ENCODE results near the gene ERN2.

Gene ERN2

DNA sequence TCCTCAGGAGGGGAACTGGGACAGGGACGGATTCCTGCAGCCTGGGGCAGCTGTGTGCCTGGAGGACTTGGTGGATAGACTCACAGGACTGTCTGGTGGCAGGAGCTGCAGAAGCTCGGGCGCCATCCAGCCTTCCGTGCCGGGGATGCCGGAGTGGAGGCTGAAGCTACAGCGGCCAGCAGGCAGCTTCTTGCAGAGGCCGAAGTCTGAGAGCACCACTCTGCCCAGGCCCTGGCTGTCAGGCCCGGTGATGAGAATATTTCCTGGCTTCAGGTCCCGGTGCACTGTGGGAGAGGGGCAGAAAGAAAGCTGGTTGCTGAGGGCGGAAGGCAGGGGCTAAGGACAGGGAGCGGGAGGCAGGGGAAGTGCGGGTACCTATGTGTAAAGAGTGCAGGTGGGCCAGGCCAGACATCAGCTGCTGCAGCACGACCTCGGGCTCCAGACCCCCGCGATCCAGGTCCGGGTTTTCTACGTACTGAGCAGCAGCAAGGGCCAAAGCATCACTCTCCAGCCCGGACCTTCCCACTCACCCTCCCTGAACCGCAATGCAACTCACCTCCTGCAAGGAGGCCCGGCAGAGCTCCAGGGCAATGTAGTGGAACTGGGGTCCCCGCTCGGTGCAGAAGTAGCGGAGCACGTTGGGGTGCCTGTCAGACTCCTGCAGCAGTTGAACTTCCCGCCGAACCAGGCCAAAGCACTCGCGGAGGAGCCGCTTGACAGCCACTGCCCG lies 18.2 kb downstream of the ERN2 start:
- H3K27me3 ChIP-seq (ENCODE audit: insufficient read depth, low read length, poor library complexity): no peaks in the 10 kb centered on the region
- peak overlapping the region; percentile 78 for H3K56ac ChIP-seq (ENCODE audit: low read length)
- peaks cover 12% of the 10 kb centered on the region for H3K36me3 ChIP-seq (ENCODE audit: control insufficient read depth, insufficient read depth, low read length)
- H2BK120ac ChIP-seq (ENCODE audit: low read depth, low read length): no peak overlapping the region
- no peaks in the 10 kb centered on the region for H3K4me1 ChIP-seq (ENCODE audit: control insufficient read depth, low read depth, low read length)
- peak; percentile 91 for DNase-seq
- H3K18ac ChIP-seq (ENCODE audit: low read length): no peak overlapping the region
- H3K4ac ChIP-seq (ENCODE audit: low read depth, low read length): no peak overlapping the region
- peak overlapping the region; percentile 55 for H3K9ac ChIP-seq (ENCODE audit: low read length)
- no peak overlapping the region for H2BK15ac ChIP-seq (replicated peaks; ENCODE audit: low read depth)
- no peak overlapping the region for H4K8ac ChIP-seq (ENCODE audit: low read depth, low read length)
- no peak overlapping the region for H2BK5ac ChIP-seq (ENCODE audit: low read length)
- H2AK5ac ChIP-seq (ENCODE audit: low read length): no peak overlapping the region
- H3K4me3 ChIP-seq (ENCODE audit: low read length): no peak overlapping the region
- peak overlapping the region; percentile 56 for H3K4me2 ChIP-seq (ENCODE audit: low read length)
- WGBS (ENCODE audit: extremely low coverage, insufficient coverage, low lambda C conversion rate): no CpG with 5 or more reads among the region's 32 CpGs
- H4K5ac ChIP-seq (ENCODE audit: low read length): no peak overlapping the region
- no peaks in the 10 kb centered on the region for H3K79me2 ChIP-seq (ENCODE audit: control insufficient read depth, insufficient read depth, low read length)
- no peak overlapping the region for H3K23ac ChIP-seq (ENCODE audit: low read length)
- H3K79me1 ChIP-seq (ENCODE audit: low read length): no peaks in the 10 kb centered on the region
- H3K27ac ChIP-seq (ENCODE audit: low read depth, low read length): peak overlapping the region; percentile 19

DNA sequence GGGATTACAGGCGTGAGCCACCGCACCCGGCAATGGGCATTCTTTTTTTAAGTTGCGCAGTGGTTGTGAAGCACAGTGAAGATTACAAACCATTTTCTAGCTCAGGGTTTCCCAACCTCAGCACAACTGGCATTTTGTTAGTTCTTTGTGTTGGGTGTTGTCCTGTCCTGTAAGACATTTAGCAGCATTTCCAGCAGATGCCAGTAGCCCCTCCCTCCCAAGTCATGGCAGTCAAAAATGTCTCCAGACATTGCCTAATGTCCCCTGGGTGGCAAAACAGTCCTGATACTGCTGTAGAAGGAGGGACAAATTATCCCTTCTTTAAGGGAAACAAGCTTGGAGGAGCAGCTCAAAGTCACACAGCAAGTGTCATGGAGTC lies 18.8 kb downstream of the ERN2 start:
- Histone ChIP-seq H3K9ac (ENCODE audit: low read length) (peak overlapping the region; percentile 55), H3K79me2 (ENCODE audit: control insufficient read depth, insufficient read depth, low read length) (no peaks in the 10 kb centered on the region), H3K4me1 (ENCODE audit: control insufficient read depth, low read depth, low read length) (no peaks in the 10 kb centered on the region), H2AK5ac (ENCODE audit: low read length) (no peak overlapping the region), H3K27ac (ENCODE audit: low read depth, low read length) (peak overlapping the region; percentile 19), H3K23ac (ENCODE audit: low read length) (no peak overlapping the region), H3K4me2 (ENCODE audit: low read length) (peak overlapping the region; percentile 56), H3K36me3 (ENCODE audit: control insufficient read depth, insufficient read depth, low read length) (peaks cover 17% of the 10 kb centered on the region), H4K8ac (ENCODE audit: low read depth, low read length) (no peak overlapping the region), H3K4ac (ENCODE audit: low read depth, low read length) (no peak overlapping the region), H4K5ac (ENCODE audit: low read length) (no peak overlapping the region), H3K27me3 (ENCODE audit: insufficient read depth, low read length, poor library complexity) (no peaks in the 10 kb centered on the region), H3K56ac (ENCODE audit: low read length) (peak overlapping the region; percentile 52), H2BK5ac (ENCODE audit: low read length) (no peak overlapping the region), H3K18ac (ENCODE audit: low read length) (no peak overlapping the region), H3K79me1 (ENCODE audit: low read length) (no peaks in the 10 kb centered on the region), H2BK15ac (replicated peaks; ENCODE audit: low read depth) (no peak overlapping the region), H2BK120ac (ENCODE audit: low read depth, low read length) (no peak overlapping the region), H3K4me3 (ENCODE audit: low read length) (no peak overlapping the region)
- no peak for DNase-seq
- no CpG with 5 or more reads among the region's 4 CpGs for WGBS (ENCODE audit: extremely low coverage, insufficient coverage, low lambda C conversion rate)

DNA sequence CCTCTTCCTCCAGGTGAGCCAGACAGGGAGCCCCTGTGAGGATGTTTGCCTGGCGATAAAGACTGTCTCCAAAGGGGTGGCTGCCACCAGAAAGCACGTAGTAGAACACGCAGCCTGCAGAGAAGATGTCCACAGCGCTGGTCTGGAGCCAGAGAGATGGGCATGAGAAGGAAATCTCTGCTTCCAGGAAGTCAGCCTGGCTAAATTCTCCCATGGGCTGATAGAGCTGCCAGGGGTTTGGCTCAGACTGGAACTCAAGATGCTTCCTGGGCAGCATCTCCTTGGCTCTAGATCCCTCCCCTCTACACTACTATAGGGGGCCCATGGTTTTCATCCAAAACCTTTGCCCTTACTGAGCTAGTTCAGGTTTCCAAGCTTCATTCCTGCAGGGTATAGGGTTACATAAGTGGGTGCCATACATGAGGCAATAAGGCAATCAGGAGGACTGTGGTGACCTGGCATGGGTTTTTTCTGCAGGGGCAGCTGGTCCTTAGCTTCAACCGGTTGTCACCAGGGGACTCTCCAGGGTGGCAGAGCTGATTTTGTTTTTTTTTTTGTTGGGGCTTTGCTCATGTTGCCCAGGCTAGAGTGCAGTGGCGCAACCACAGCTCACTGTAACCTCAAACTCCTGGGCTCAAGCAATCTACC lies 20.7 kb downstream of the ERN2 start:
- Histone ChIP-seq H3K4me2 (ENCODE audit: low read length) (no peak overlapping the region), H3K36me3 (ENCODE audit: control insufficient read depth, insufficient read depth, low read length) (peaks cover 32% of the 10 kb centered on the region), H3K27me3 (ENCODE audit: insufficient read depth, low read length, poor library complexity) (no peaks in the 10 kb centered on the region), H3K27ac (ENCODE audit: low read depth, low read length) (no peak overlapping the region), H2BK120ac (ENCODE audit: low read depth, low read length) (no peak overlapping the region), H3K79me2 (ENCODE audit: control insufficient read depth, insufficient read depth, low read length) (no peaks in the 10 kb centered on the region), H3K9ac (ENCODE audit: low read length) (no peak overlapping the region), H3K4ac (ENCODE audit: low read depth, low read length) (no peak overlapping the region), H3K23ac (ENCODE audit: low read length) (no peak overlapping the region), H3K79me1 (ENCODE audit: low read length) (peaks cover 2% of the 10 kb centered on the region), H3K56ac (ENCODE audit: low read length) (no peak overlapping the region), H2BK15ac (replicated peaks; ENCODE audit: low read depth) (no peak overlapping the region), H4K8ac (ENCODE audit: low read depth, low read length) (no peak overlapping the region), H3K4me3 (ENCODE audit: low read length) (no peak overlapping the region), H2BK5ac (ENCODE audit: low read length) (no peak overlapping the region), H2AK5ac (ENCODE audit: low read length) (no peak overlapping the region), H3K4me1 (ENCODE audit: control insufficient read depth, low read depth, low read length) (no peaks in the 10 kb centered on the region), H3K18ac (ENCODE audit: low read length) (no peak overlapping the region), H4K5ac (ENCODE audit: low read length) (no peak overlapping the region)
- no peak for DNase-seq
- no CpG with 5 or more reads among the region's 6 CpGs for WGBS (ENCODE audit: extremely low coverage, insufficient coverage, low lambda C conversion rate)

DNA sequence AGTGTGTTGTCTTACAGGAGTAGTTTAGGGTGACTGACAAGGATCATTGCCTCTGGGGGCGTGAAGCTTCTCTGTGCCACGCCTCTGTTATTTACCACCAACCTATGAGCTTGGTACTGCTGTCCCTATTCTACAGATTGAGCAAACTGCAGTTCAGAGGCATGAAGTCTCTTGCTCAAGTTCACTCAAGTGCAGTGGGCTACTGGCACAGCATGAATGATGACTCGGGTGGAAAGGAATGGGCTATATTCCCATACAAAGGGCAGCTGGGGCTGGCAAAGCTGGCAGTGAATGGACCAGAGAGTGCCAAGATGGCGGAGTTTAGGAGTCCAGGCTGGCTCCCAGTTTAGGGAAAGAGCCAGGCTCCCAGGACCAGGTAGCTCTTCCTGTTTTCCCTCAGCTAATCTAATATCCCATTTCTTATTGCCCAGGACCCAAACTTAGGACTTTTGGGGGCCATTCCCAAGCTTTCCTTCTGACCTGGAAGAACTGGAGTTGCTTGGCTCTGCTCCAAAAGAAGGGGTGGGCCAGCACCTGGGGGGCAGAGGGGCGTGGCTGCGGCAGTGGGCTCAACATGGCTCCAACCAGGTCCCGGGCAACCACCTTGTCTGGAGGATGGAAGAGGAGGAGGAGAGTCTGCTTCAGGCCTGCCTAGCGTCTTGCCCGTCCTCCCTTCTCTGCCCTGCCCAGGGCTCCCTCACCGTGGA lies 21.4 kb downstream of the ERN2 start:
- Histone ChIP-seq H3K36me3 (ENCODE audit: control insufficient read depth, insufficient read depth, low read length) (peaks cover 36% of the 10 kb centered on the region), H2AK5ac (ENCODE audit: low read length) (no peak overlapping the region), H3K27ac (ENCODE audit: low read depth, low read length) (no peak overlapping the region), H4K5ac (ENCODE audit: low read length) (no peak overlapping the region), H3K79me2 (ENCODE audit: control insufficient read depth, insufficient read depth, low read length) (no peaks in the 10 kb centered on the region), H3K79me1 (ENCODE audit: low read length) (peaks cover 4% of the 10 kb centered on the region), H2BK15ac (replicated peaks; ENCODE audit: low read depth) (no peak overlapping the region), H3K27me3 (ENCODE audit: insufficient read depth, low read length, poor library complexity) (no peaks in the 10 kb centered on the region), H4K8ac (ENCODE audit: low read depth, low read length) (no peak overlapping the region), H3K23ac (ENCODE audit: low read length) (no peak overlapping the region), H2BK120ac (ENCODE audit: low read depth, low read length) (no peak overlapping the region), H3K56ac (ENCODE audit: low read length) (no peak overlapping the region), H3K18ac (ENCODE audit: low read length) (no peak overlapping the region), H2BK5ac (ENCODE audit: low read length) (no peak overlapping the region), H3K4me3 (ENCODE audit: low read length) (no peak overlapping the region), H3K4ac (ENCODE audit: low read depth, low read length) (no peak overlapping the region), H3K4me1 (ENCODE audit: control insufficient read depth, low read depth, low read length) (no peaks in the 10 kb centered on the region), H3K4me2 (ENCODE audit: low read length) (no peak overlapping the region), H3K9ac (ENCODE audit: low read length) (no peak overlapping the region)
- WGBS (ENCODE audit: extremely low coverage, insufficient coverage, low lambda C conversion rate): no CpG with 5 or more reads among the region's 10 CpGs
- no peak for DNase-seq

DNA sequence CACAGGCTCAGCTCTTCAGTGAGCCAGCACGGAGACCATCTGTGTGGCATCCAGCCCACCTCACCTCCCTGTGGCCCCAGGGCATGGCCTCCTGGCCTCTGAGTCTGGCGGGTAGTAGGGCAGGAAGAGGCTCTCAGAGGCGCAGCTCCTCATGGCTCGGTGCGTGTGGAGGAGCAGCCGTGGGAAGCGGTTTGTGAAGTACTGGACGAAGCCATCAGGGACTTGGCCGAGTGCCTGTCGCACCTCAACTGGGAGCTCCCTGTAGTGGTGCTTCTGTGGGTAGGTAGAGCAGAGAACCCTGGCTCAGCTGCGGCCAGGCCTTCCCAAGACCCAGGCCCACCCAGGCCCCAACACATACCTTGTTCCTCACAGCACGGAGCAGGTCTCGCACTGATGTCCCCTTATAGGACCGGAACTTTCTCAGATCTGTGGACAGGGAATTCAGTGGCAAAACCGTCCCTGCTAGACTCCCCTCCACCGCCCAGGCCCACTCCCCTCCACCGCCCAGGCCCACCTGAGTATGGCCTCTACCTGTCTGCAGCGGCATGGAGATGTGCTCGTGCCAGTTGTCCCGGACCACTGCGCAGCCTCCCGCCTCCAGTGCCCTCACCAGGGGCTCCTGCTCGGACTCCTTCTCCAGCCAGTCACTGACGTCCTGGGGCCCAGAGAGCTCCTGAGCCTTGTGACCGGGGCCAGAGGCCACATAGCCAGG lies 22.1 kb downstream of the ERN2 start:
- DNase-seq: no peak
- Histone ChIP-seq H4K8ac (ENCODE audit: low read depth, low read length) (no peak overlapping the region), H3K79me1 (ENCODE audit: low read length) (peaks cover 4% of the 10 kb centered on the region), H4K5ac (ENCODE audit: low read length) (no peak overlapping the region), H2BK5ac (ENCODE audit: low read length) (no peak overlapping the region), H3K4me2 (ENCODE audit: low read length) (no peak overlapping the region), H3K4ac (ENCODE audit: low read depth, low read length) (no peak overlapping the region), H2AK5ac (ENCODE audit: low read length) (no peak overlapping the region), H3K27me3 (ENCODE audit: insufficient read depth, low read length, poor library complexity) (no peaks in the 10 kb centered on the region), H3K27ac (ENCODE audit: low read depth, low read length) (no peak overlapping the region), H3K9ac (ENCODE audit: low read length) (no peak overlapping the region), H3K18ac (ENCODE audit: low read length) (no peak overlapping the region), H2BK120ac (ENCODE audit: low read depth, low read length) (no peak overlapping the region), H3K4me1 (ENCODE audit: control insufficient read depth, low read depth, low read length) (no peaks in the 10 kb centered on the region), H3K23ac (ENCODE audit: low read length) (no peak overlapping the region), H3K56ac (ENCODE audit: low read length) (no peak overlapping the region), H3K79me2 (ENCODE audit: control insufficient read depth, insufficient read depth, low read length) (no peaks in the 10 kb centered on the region), H3K4me3 (ENCODE audit: low read length) (no peak overlapping the region), H2BK15ac (replicated peaks; ENCODE audit: low read depth) (no peak overlapping the region), H3K36me3 (ENCODE audit: control insufficient read depth, insufficient read depth, low read length) (peaks cover 39% of the 10 kb centered on the region)
- WGBS (ENCODE audit: extremely low coverage, insufficient coverage, low lambda C conversion rate): no CpG with 5 or more reads among the region's 25 CpGs
